Central memory CD4-positive, alpha-beta T cell (primary cell): ENCODE measurements around the gene TRPM3.

Experiments
- DNase-seq: peaks from one replicate; pipeline ENCODE4 v3.0.0; 2022

The TRPM3 gene

GRCh38 chr9:70945301-70945700 lies 176.1 kb downstream of the TRPM3 start:
- no peak for DNase-seq

- DNase-seq = no peak
Observed at GRCh38 chr9:70941191-70941590, 180.2 kb downstream of the TRPM3 start.

GRCh38 chr9:70940605-70941004 lies 180.8 kb downstream of the TRPM3 start:
- no peak for DNase-seq

- DNase-seq = no peak
Observed at GRCh38 chr9:70936536-70936935, 184.9 kb downstream of the TRPM3 start.

- DNase-seq = no peak
Observed at GRCh38 chr9:70935856-70936255, 185.6 kb downstream of the TRPM3 start.

GRCh38 chr9:70934642-70935041 lies 186.8 kb downstream of the TRPM3 start:
- DNase-seq = no peak

- no peak for DNase-seq
Observed at GRCh38 chr9:70933321-70933720, 188.1 kb downstream of the TRPM3 start.

GRCh38 chr9:70932097-70932496 lies 189.3 kb downstream of the TRPM3 start:
- no peak for DNase-seq

- no peak for DNase-seq
Observed at GRCh38 chr9:70927530-70927929, 193.9 kb downstream of the TRPM3 start.

GRCh38 chr9:70924895-70925547 lies 196.4 kb downstream of the TRPM3 start:
- no peak for DNase-seq

- DNase-seq = no peak
Observed at GRCh38 chr9:70924380-70924779, 197.0 kb downstream of the TRPM3 start.

- no peak for DNase-seq
Observed at GRCh38 chr9:70923961-70924360, 197.5 kb downstream of the TRPM3 start.

- no peak for DNase-seq
Observed at GRCh38 chr9:70921136-70921535, 200.3 kb downstream of the TRPM3 start.

- no peak for DNase-seq
Observed at GRCh38 chr9:70917277-70917676, 204.1 kb downstream of the TRPM3 start.

- no peak for DNase-seq
Observed at GRCh38 chr9:70911791-70912190, 209.6 kb downstream of the TRPM3 start.

GRCh38 chr9:70910598-70910997 lies 210.8 kb downstream of the TRPM3 start:
- no peak for DNase-seq

GRCh38 chr9:70902692-70903131 lies 218.7 kb downstream of the TRPM3 start:
- no peak for DNase-seq

GRCh38 chr9:70902171-70902570 lies 219.2 kb downstream of the TRPM3 start:
- DNase-seq = no peak

GRCh38 chr9:70901746-70902145 lies 219.7 kb downstream of the TRPM3 start:
- DNase-seq = no peak

GRCh38 chr9:70901013-70901412 lies 220.4 kb downstream of the TRPM3 start:
- no peak for DNase-seq

GRCh38 chr9:70893580-70894122 lies 227.8 kb downstream of the TRPM3 start:
- no peak for DNase-seq

GRCh38 chr9:70888471-70888870 lies 232.9 kb downstream of the TRPM3 start:
- no peak for DNase-seq

GRCh38 chr9:70887826-70888225 lies 233.6 kb downstream of the TRPM3 start:
- no peak for DNase-seq

- DNase-seq = no peak
Observed at GRCh38 chr9:70883963-70884793, 237.2 kb downstream of the TRPM3 start.
